ENCODE measurements around the gene PEX5L. TPM values are rescaled to one million over a fixed set of nuclear protein-coding genes. Genes with fewer than 3 reads are reported as not detected.

Gene PEX5L
- total and polyA plus RNA-seq, 12 donors: 0.03 to 1.1 (median 0.16) TPM; not detected in 3

- Histone ChIP-seq H3K9me3 (replicated peaks in 1 of 3) (no peaks in the 10 kb centered on the region), H3K4me1 (replicated peaks in 1 of 2) (peaks cover 10 to 14% of the 10 kb centered on the region in 2 donors), H3K4me3 (no peak overlapping the region), H3K27me3 (no peaks in the 10 kb centered on the region), H3K27ac (no peak overlapping the region), H3K36me3 (replicated peaks in 1 of 2) (no peaks in the 10 kb centered on the region)
- 89 to 100% (median 94%) methylated on average over 2 of the region's 2 CpGs for WGBS, 4 donors
- intact Hi-C loops (cut with DNase I): no loop called here
- DNase-seq: no peak
- TF ChIP-seq CTCF (IDR thresholded peaks at IDR 0.05) (no peak), POLR2A (IDR thresholded peaks at IDR 0.05) (no peak)
Observed at GRCh38 chr3:179837374-179837773, 199.4 kb downstream of the PEX5L start.

GRCh38 chr3:179833294-179833693 lies 203.4 kb downstream of the PEX5L start:
- Histone ChIP-seq H3K4me1 (replicated peaks in 1 of 2) (peaks cover 10 to 18% of the 10 kb centered on the region in 2 donors), H3K9me3 (replicated peaks in 1 of 3) (no peaks in the 10 kb centered on the region), H3K27ac (no peak overlapping the region), H3K27me3 (no peaks in the 10 kb centered on the region), H3K36me3 (replicated peaks in 1 of 2) (no peaks in the 10 kb centered on the region), H3K4me3 (no peak overlapping the region)
- TF ChIP-seq POLR2A (IDR thresholded peaks at IDR 0.05): no peak
- TF ChIP-seq CTCF (IDR thresholded peaks at IDR 0.05): no peak
- intact Hi-C loops (cut with DNase I): no loop called here
- no peak for DNase-seq

GRCh38 chr3:179832333-179832854 lies 204.3 kb downstream of the PEX5L start:
- no peak for TF ChIP-seq POLR2A (IDR thresholded peaks at IDR 0.05)
- no peak for TF ChIP-seq CTCF (IDR thresholded peaks at IDR 0.05)
- H3K4me1 ChIP-seq (replicated peaks in 1 of 2): peaks cover 10 to 18% of the 10 kb centered on the region in 2 donors
- DNase-seq: no peak
- H3K36me3 ChIP-seq (replicated peaks in 1 of 2): no peaks in the 10 kb centered on the region
- no peak overlapping the region for H3K4me3 ChIP-seq
- 93 to 99% (median 95%) methylated on average over 3 of the region's 3 CpGs for WGBS, 4 donors
- no peaks in the 10 kb centered on the region for H3K9me3 ChIP-seq (replicated peaks in 1 of 3)
- H3K27me3 ChIP-seq: no peaks in the 10 kb centered on the region
- intact Hi-C loops (cut with DNase I): no loop called here
- no peak overlapping the region for H3K27ac ChIP-seq

GRCh38 chr3:179829401-179829800 lies 207.3 kb downstream of the PEX5L start:
- no peaks in the 10 kb centered on the region for H3K9me3 ChIP-seq (replicated peaks in 1 of 3)
- 61 to 64% (median 62%) methylated on average over 5 of the region's 5 CpGs for WGBS, 4 donors
- TF ChIP-seq CTCF (IDR thresholded peaks at IDR 0.05) (no peak), POLR2A (IDR thresholded peaks at IDR 0.05) (no peak)
- H3K4me3 ChIP-seq: no peak overlapping the region
- intact Hi-C loops (cut with DNase I): no loop called here
- peaks cover 0 to 10% of the 10 kb centered on the region in 2 donors for H3K4me1 ChIP-seq (replicated peaks in 1 of 2)
- no peaks in the 10 kb centered on the region for H3K36me3 ChIP-seq (replicated peaks in 1 of 2)
- H3K27me3 ChIP-seq: no peaks in the 10 kb centered on the region
- H3K27ac ChIP-seq: no peak overlapping the region
- no peak for DNase-seq

Measured in adrenal gland (tissue), 12 donors.